Osteocyte (in vitro differentiated cells): ENCODE data around the gene KIAA0408. TPM values are rescaled to one million over a fixed set of nuclear protein-coding genes. Genes with fewer than 3 reads are reported as not detected.

Experiments
- DNase-seq: peaks from one replicate; pipeline ENCODE4 v3.0.0; 2021; ENCODE audit warnings: mixed read lengths; ENCODE audit not compliant: unreplicated experiment; ENCODE audit errors: extremely low spot score
- H3K27ac Mint-ChIP-seq: one replicate; pipeline ENCODE4 v1.8.0; 2021; ENCODE audit warnings: mild to moderate bottlenecking, mixed read lengths; ENCODE audit not compliant: unreplicated experiment
- H3K27me3 Mint-ChIP-seq: one replicate; pipeline ENCODE4 v1.8.0; 2021; ENCODE audit warnings: mixed read lengths; ENCODE audit not compliant: unreplicated experiment
- H3K36me3 Mint-ChIP-seq: one replicate; pipeline ENCODE4 v1.8.0; 2021; ENCODE audit warnings: mixed read lengths; ENCODE audit not compliant: unreplicated experiment
- H3K4me1 Mint-ChIP-seq: one replicate; pipeline ENCODE4 v1.8.0; 2021; ENCODE audit warnings: mixed read lengths; ENCODE audit not compliant: unreplicated experiment
- H3K4me3 Mint-ChIP-seq: one replicate; pipeline ENCODE4 v1.8.0; 2021; ENCODE audit warnings: mild to moderate bottlenecking, moderate library complexity, mixed read lengths; ENCODE audit not compliant: unreplicated experiment
- H3K9me3 Mint-ChIP-seq: one replicate; pipeline ENCODE4 v1.8.0; 2021; ENCODE audit warnings: mixed read lengths; ENCODE audit not compliant: unreplicated experiment
- total RNA-seq: library from RNA; stranded (reverse); gene quantifications from 2 replicates; pipeline ENCODE4 v1.2.1, GENCODE V29; 2021
- TF ChIP-seq, protein P1 (sequence below): fragments of 200-600 bp; sonication (generic); IDR thresholded peaks from 2 replicates; pipeline ENCODE4 v1.5.0; 2021; ENCODE audit warnings: antibody characterized with exemption, mild to moderate bottlenecking, moderate library complexity

KIAA0408 gene
- total RNA-seq, 1 donor from 2014 or later: 0.27 TPM

GRCh38 chr6:127458222-127458621 lies 967 bp downstream of the KIAA0408 start:
- H3K36me3 Mint-ChIP-seq: no peaks in the 10 kb centered on the region
- TF ChIP-seq, protein P1, sequence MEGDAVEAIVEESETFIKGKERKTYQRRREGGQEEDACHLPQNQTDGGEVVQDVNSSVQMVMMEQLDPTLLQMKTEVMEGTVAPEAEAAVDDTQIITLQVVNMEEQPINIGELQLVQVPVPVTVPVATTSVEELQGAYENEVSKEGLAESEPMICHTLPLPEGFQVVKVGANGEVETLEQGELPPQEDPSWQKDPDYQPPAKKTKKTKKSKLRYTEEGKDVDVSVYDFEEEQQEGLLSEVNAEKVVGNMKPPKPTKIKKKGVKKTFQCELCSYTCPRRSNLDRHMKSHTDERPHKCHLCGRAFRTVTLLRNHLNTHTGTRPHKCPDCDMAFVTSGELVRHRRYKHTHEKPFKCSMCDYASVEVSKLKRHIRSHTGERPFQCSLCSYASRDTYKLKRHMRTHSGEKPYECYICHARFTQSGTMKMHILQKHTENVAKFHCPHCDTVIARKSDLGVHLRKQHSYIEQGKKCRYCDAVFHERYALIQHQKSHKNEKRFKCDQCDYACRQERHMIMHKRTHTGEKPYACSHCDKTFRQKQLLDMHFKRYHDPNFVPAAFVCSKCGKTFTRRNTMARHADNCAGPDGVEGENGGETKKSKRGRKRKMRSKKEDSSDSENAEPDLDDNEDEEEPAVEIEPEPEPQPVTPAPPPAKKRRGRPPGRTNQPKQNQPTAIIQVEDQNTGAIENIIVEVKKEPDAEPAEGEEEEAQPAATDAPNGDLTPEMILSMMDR: no peak
- no peak overlapping the region for H3K4me3 Mint-ChIP-seq
- DNase-seq: no peak
- no peaks in the 10 kb centered on the region for H3K27me3 Mint-ChIP-seq
- H3K9me3 Mint-ChIP-seq: no peaks in the 10 kb centered on the region
- no peak overlapping the region for H3K27ac Mint-ChIP-seq
- H3K4me1 Mint-ChIP-seq: peaks cover 10% of the 10 kb centered on the region

DNA sequence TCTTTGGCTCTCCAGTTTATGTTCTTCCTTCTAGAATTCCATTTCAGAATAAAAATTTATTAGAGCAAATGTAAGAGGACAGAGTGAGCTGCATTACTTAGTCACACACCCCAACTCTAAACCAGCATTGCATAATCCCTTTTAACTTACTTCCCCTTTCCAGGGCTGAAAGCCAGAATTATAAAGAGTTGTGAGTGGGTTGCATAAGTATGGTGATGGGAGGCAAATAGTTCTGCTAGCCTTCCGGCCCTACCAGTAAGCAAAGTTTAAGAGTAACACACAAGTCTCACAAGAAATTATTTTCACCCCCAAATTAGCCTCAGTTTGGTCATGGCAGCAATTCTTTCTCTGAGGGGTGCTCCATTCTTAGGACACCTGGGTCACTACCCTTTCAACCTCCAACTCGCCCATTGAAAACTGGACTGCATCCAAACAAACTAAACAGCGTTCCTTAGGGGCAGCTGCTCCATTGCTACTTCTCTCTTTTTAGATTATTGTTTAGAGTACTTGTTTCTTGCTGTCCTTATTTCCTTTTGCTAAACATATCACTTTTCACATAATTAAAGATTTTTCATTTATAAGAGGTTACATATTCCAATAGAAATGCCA lies 1.6 kb downstream of the KIAA0408 start:
- Mint-ChIP-seq H3K4me3 (no peak overlapping the region), H3K36me3 (no peaks in the 10 kb centered on the region), H3K27me3 (no peaks in the 10 kb centered on the region), H3K4me1 (peaks cover 10% of the 10 kb centered on the region), H3K27ac (no peak overlapping the region), H3K9me3 (no peaks in the 10 kb centered on the region)
- no peak for DNase-seq
- TF ChIP-seq, protein P1: no peak

DNA sequence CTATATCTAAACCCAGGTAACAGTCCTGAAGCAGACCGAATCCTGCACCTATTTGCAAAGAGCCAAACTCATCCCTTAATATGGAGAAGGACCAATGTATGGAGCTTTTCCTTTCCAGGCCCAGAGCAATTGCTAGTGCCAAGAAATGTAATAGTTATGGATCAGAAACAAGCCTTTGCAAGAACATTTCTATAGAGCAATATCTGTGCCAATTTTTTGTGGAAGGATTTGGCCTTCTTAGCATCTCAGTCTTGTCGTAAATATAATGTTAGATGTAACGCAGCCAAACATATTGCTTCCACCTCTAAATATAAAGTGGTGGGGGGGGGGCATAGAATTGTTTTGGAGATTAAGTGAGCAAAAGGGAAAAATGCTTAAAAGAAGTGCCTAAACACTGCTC lies 2.7 kb downstream of the KIAA0408 start:
- no peak for DNase-seq
- Mint-ChIP-seq H3K4me1 (peaks cover 10% of the 10 kb centered on the region), H3K9me3 (no peaks in the 10 kb centered on the region), H3K27me3 (no peaks in the 10 kb centered on the region), H3K4me3 (no peak overlapping the region), H3K36me3 (no peaks in the 10 kb centered on the region), H3K27ac (no peak overlapping the region)
- TF ChIP-seq, protein P1: no peak

- H3K4me1 Mint-ChIP-seq: peaks cover 4% of the 10 kb centered on the region
- no peak overlapping the region for H3K27ac Mint-ChIP-seq
- H3K27me3 Mint-ChIP-seq: no peaks in the 10 kb centered on the region
- H3K9me3 Mint-ChIP-seq: no peaks in the 10 kb centered on the region
- TF ChIP-seq, protein P1: no peak
- no peaks in the 10 kb centered on the region for H3K36me3 Mint-ChIP-seq
- H3K4me3 Mint-ChIP-seq: no peak overlapping the region
- DNase-seq: no peak
Measured at GRCh38 chr6:127453845-127454619, 5.2 kb downstream of the KIAA0408 start.

GRCh38 chr6:127452803-127453202 lies 6.4 kb downstream of the KIAA0408 start:
- no peaks in the 10 kb centered on the region for H3K9me3 Mint-ChIP-seq
- no peak overlapping the region for H3K4me3 Mint-ChIP-seq
- no peak overlapping the region for H3K27ac Mint-ChIP-seq
- H3K27me3 Mint-ChIP-seq: no peaks in the 10 kb centered on the region
- TF ChIP-seq, protein P1: no peak
- H3K4me1 Mint-ChIP-seq: no peaks in the 10 kb centered on the region
- no peaks in the 10 kb centered on the region for H3K36me3 Mint-ChIP-seq
- DNase-seq: no peak
